Breast epithelium (tissue), 3 donors: ENCODE data around the gene MYBL2.

Experiments used
- POLR2A ChIP-seq: fragments of 450-650 bp; IDR thresholded peaks from one replicate; pipeline ENCODE4 v1.6.1; 2016; ENCODE audit warnings: antibody characterized with exemption, mild to moderate bottlenecking, moderate library complexity
- POLR2AphosphoS5 ChIP-seq, 3 donors: sonication (generic); formaldehyde crosslinking; IDR thresholded peaks; one replicate each; pipeline ENCODE4 v1.6.1; 2017; ENCODE audit warnings: antibody characterized with exemption in 3 of 3
- TF ChIP-seq, protein P1 (sequence below), 3 donors: fragments of 450-650 bp; IDR thresholded peaks; one replicate each; pipeline ENCODE4 v1.5.1; 2016 to 2017; ENCODE audit warnings: antibody characterized with exemption in 3 of 3, mild to moderate bottlenecking in 3 of 3, moderate library complexity in 3 of 3

DNA sequence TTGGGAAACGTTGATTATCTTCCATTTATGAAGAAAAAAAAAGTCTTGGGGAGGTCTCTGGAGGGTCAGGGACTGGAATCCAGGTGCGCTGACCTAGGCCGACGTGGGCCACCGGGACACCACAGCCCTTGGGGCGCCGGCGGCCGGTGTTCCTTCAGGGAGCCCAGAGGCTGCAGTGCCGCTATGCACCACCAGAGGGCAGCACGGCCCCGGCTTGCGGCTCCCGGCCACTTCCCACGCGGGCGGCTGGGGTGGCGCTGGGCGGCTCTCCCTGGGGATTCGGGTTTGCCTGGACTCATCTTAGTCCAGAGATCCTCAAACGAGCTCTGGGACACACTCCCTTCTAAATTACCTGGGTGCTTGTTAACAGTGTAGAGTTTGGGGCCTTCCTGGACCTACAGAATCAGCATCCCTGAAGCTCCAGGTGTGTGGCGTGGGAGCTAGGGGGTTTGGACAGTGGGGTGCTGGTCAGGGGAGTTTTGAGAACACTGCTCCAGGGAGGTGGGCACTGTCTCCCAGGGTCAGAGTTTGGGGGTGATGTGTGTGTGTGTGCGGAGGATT is 82.9 kb downstream of the MYBL2 start:
- TF ChIP-seq POLR2A (no peak), POLR2AphosphoS5 (IDR thresholded peaks at IDR 0.05) (no peak)
- TF ChIP-seq, protein P1, sequence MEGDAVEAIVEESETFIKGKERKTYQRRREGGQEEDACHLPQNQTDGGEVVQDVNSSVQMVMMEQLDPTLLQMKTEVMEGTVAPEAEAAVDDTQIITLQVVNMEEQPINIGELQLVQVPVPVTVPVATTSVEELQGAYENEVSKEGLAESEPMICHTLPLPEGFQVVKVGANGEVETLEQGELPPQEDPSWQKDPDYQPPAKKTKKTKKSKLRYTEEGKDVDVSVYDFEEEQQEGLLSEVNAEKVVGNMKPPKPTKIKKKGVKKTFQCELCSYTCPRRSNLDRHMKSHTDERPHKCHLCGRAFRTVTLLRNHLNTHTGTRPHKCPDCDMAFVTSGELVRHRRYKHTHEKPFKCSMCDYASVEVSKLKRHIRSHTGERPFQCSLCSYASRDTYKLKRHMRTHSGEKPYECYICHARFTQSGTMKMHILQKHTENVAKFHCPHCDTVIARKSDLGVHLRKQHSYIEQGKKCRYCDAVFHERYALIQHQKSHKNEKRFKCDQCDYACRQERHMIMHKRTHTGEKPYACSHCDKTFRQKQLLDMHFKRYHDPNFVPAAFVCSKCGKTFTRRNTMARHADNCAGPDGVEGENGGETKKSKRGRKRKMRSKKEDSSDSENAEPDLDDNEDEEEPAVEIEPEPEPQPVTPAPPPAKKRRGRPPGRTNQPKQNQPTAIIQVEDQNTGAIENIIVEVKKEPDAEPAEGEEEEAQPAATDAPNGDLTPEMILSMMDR (IDR thresholded peaks at IDR 0.05), result peak; percentile 67 to 90 (median 90)
